Activated T-cell treated with anti-CD3 and anti-CD28 coated beads for 1 hour (primary cell): ENCODE results near the gene ARHGAP40.

Experiments used
- DNase-seq: peaks from one replicate; pipeline ENCODE4 v3.0.0-alpha.2; 2020; ENCODE audit warnings: low read depth

The ARHGAP40 gene

DNA sequence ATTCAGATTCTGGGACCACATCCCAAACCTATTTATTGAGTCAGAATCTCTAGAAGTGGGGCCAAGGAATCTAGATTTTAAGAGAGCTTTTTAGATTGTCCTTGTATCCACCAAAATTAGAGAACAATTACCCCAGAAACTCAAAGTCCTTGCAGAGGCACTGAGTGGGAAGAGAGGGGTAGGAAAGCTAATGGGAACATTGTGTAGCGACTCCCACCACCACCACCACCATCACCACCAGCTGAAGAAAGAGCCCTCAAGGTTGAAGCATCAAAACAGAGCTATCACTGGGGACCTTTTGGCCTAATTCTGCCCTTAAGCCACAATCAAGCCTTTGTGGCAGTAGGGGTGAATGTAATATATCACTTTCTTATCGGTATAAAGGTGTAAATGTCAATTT lies 83.7 kb downstream of the ARHGAP40 start:
- no peak for DNase-seq

DNA sequence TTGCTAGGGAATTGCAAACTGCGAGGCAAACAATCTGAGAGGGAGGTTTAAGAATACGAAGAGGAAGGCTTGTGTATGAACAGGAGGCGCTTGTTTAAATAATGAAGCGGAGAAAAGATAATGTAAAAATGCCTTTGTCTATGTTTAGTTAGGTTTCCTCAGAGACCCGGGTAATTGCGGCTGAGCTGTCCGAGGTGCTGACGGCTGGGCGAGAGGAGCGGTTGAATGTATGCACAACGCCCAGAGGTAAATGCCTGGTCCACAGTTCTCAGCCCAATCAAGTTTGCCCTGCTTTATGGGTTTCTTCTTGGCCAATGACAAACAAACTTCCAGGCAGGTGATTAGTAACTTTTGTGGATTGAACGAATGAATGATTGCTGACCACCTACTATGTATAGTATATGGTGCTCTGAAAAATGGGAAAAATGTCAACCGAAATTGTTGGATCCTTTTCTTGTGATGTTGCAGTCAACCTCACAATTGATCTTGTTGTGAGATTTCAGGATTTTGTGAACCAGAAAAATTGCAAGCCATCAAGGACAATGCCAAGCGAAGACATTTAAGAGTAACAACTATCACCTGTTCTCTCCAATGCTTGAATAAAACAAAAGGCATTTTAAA lies 84.4 kb downstream of the ARHGAP40 start:
- DNase-seq, result peak; percentile 21

- peak; percentile 45 for DNase-seq
Observed at GRCh38 chr20:38692436-38693411, 91.1 kb downstream of the ARHGAP40 start.

DNA sequence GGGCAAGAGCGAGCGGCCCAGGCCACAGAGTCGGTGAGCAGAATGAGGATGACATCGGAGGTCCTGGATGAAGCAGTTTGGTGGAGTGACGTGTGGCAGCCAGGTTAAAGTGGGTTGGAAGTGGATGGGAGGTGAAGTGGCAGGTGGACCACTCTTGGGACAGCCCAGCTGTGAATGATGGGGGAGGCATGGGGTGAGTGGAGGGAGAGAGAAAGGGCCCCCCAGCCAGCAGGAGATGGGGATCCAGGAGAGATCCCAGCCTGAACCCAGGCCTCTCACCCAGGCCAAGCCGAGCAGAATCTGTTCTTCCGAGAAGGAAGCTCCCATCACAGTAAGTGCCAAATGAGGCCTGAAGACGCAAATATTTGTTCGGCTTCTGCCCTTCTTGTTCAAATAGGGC lies 95.7 kb downstream of the ARHGAP40 start:
- no peak for DNase-seq

DNA sequence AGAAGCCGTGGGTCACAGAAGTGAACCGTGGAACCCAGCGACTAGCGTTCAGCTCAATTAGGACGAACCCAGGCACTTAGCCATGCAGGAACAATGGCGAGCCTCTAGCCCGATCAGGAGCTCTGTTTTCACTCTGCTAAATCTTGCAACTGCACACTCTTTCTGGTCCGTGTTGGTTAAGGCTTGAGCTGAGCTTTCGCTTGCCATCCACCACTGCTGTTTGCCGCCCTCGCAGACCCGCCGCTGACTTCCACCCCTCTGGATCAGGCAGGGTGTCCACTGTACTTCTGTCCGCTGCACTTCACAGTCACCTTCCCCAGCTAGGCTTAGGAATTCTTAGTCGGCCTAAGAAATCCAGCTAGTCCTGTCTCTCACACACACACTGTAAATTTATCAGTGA lies 96.9 kb downstream of the ARHGAP40 start:
- DNase-seq, result no peak

DNA sequence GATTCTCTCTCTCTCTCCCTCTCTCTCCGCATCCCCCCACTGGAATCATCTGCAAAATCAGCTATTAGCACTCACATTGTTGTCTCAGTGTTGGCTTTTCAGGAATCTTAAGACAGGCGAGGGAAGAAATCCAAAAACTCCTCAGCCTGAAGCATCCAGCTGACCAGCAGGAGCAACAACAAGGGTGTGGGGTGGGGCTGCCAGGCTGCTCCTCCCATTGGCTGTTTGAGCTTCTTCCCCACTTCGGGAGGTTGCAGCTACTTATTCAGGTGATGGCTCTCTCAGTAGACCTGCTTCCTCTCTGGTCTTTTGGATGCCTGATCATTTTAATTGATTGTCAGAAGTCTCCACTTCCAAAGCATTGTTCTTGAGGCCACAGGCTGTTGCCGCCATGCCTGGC lies 98.5 kb downstream of the ARHGAP40 start:
- DNase-seq, result no peak
